Stomach (tissue), 4 donors: ENCODE measurements around the gene MFF.

ENCODE experiments used
- EP300 ChIP-seq: sonication (generic); formaldehyde crosslinking; IDR thresholded peaks from one replicate; pipeline ENCODE4 v1.6.1; 2017; ENCODE audit warnings: antibody characterized with exemption
- POLR2A ChIP-seq, 4 donors: fragments of 450-650 bp; IDR thresholded peaks; one replicate each; pipeline ENCODE4 v1.6.1; 2016; ENCODE audit warnings: antibody characterized with exemption in 4 of 4, control low read depth in 2 of 4, mild to moderate bottlenecking in 1 of 4, moderate library complexity in 1 of 4
- POLR2AphosphoS5 ChIP-seq, 3 donors: sonication (generic); formaldehyde crosslinking; IDR thresholded peaks; one replicate each; pipeline ENCODE4 v1.6.1; 2016; ENCODE audit warnings: antibody characterized with exemption in 3 of 3
- TF ChIP-seq, protein P1 (sequence below), 7 experiments: fragments of 450-650 bp in 4 of 7; fragments of 200-600 bp in 3 of 7; sonication (generic) in 3 of 7; IDR thresholded peaks; one replicate each; pipeline ENCODE4 v1.5.1; 2016 to 2019; ENCODE audit warnings: antibody characterized with exemption in 7 of 7, control low read depth in 2 of 7, mild to moderate bottlenecking in 1 of 7

- TF ChIP-seq POLR2A (IDR thresholded peaks at IDR 0.05) (no peak), EP300 (no peak), POLR2AphosphoS5 (IDR thresholded peaks at IDR 0.05) (no peak)
- TF ChIP-seq, protein P1, sequence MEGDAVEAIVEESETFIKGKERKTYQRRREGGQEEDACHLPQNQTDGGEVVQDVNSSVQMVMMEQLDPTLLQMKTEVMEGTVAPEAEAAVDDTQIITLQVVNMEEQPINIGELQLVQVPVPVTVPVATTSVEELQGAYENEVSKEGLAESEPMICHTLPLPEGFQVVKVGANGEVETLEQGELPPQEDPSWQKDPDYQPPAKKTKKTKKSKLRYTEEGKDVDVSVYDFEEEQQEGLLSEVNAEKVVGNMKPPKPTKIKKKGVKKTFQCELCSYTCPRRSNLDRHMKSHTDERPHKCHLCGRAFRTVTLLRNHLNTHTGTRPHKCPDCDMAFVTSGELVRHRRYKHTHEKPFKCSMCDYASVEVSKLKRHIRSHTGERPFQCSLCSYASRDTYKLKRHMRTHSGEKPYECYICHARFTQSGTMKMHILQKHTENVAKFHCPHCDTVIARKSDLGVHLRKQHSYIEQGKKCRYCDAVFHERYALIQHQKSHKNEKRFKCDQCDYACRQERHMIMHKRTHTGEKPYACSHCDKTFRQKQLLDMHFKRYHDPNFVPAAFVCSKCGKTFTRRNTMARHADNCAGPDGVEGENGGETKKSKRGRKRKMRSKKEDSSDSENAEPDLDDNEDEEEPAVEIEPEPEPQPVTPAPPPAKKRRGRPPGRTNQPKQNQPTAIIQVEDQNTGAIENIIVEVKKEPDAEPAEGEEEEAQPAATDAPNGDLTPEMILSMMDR (IDR thresholded peaks at IDR 0.05), result no peak
These were observed 79.7 kb downstream of the MFF start for GRCh38 chr2:227404585-227405271.
